ENCODE data around the gene ATCAY.

GRCh38 chr19:3837332-3837731 lies 43.2 kb upstream of the ATCAY start:
- no peak for TF ChIP-seq CTCF (IDR thresholded peaks at IDR 0.05)
- no peak for TF ChIP-seq EP300 (IDR thresholded peaks at IDR 0.05)
